HG02623 (cell line): ENCODE results near the gene SLC12A4.

Experiments used
- ATAC-seq: cut with Tn5 transposase; IDR thresholded peaks from one replicate; pipeline ENCODE4 v1.9.1; 2021; ENCODE audit warnings: moderate library complexity; ENCODE audit not compliant: unreplicated experiment

The SLC12A4 gene

DNA sequence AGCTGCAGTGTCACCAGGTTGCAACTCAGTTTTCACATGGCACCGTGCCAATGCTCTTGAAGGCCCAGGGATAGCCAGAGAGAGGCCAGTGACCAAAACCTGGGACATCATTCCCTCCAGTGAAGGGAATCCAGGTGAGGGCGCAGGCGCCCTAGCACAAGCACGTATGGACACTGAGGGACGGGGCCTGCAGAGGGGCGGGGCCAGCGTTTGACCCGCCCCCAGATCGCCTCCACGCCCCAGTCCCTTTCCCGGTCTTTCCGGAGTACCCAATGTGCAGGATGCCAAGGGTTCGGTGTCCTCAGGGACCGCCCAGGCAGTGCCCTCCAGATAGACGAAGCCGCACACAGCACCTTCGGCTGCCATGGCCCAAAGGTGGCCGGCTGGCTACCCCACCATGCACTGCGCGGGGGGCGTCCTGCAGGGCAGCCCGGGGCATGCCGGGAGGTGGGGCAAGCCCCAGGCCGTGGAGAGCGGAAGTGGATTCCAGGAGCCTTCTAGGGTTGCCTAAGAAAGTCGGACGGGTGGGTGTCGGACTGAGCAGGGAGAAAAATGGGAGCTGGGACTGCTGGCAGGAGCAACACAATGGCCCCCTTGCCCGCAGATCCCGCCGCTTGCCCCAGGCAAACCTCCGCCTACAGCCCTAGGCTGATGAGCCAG, 4.6 kb downstream of the SLC12A4 start:
- no peak for ATAC-seq

DNA sequence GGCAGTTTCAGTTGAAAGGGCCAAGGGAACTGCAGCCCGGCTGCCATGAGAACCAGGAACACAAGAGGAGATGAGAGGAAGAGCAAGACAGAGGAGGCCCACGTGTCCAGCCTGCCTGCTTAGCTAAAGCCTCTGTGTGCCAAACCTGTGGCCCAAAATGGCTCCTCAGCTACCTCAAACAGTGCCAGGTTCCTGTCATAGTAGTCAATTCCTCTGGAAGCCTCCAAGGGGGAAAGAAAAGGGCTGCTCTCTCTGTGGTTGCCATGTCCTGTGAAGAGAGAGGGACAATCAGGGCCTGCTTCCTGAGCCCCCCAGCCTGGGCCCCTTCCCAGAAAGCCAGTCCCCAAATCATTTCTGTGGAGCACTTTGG, 5.2 kb downstream of the SLC12A4 start:
- no peak for ATAC-seq

DNA sequence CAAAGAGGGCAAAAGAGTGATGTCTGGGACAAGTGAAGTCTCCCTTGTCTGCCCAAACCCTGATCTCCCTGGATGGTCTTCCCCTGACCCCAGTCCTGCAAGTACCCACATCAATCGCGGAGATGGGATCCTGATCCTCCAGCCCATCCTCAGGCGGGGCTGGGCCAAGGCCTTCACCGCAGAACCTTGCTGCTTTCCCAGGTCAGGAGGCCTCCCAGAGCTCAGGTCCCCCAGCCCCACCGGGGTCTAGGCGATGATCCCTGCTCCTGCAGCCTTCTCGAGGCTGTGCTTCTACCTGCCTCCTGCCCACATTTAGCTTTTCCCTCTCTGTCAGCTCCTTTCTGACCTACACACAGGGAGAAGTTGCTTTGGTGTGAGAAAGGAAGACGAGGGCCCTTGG, 6.3 kb downstream of the SLC12A4 start:
- ATAC-seq = no peak

DNA sequence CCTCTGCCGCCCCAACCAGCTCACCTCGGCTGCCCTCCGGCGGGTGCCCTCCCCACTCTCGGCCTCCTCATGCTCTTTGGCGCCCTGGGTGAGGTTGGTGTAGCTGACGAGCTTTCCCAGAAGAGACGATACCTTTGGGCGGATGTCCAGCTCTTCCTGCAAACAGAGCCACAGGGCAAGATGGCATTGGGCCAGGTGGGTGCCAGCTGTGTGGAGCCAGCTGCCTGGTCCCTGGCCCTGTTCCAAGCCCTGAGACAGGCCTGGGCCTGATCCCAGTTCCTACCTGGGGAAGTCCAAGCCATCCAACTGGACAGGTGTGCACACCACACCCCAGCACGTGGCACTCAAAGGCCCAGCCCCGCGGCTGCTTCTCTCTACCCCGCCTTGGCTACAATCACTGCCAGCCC, 6.9 kb downstream of the SLC12A4 start:
- no peak for ATAC-seq

DNA sequence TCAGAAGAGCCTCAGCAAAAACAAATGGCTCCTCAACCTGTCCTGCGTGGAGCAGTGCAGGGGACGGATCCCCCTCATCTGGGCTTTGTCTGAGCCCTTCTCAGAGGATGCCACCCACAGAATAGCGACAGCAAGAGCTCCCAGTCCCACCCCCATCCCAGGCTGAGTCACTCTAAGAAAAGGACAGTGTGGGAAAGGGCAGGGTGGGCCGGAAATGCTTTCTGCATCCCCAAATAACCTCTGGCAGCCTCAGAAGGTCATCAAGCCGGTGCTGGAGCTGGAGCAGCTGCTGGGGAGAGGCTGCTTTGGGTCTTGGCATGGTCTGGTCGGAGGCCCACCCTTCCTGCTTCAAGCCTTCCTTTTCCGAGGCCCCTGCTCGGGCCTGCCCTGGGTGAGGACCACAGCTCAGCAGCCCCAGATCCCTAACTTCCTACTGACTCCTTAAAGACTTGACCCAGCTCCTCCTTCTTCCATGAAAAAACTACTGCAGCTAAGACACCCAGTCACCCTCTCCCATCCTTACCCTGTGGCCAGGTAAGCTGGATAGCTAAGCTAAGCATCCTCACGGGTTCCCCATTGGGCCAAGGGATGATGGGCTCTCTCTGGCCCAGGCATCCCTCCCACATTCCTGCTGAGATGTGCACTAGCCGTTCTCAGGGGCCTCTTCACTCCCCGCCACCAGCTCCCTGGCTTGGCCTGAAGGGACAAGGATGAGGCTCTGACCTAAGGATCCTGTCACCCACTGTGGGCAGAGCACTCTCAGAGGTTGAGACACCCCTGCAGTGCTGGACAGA, 8.7 kb downstream of the SLC12A4 start:
- no peak for ATAC-seq

DNA sequence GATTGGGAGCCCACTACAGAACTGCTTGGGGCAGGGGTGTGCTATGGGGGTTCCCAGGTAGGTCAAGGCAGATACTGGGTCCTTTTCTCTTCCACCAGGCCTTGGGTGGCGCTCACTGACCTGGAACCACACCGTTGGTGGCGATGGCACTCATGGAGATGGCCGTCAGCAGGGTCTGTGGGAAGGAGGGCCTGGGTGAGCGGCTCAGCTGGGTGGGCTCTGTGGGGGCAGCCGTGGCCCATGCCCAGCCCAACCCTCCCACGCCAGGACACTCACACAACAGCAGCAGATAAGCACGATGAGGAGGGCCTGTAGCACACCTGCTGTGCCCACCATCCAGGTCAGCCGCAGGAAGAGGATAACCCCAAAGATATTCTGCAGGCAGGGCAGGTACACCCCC, 10.8 kb downstream of the SLC12A4 start:
- no peak for ATAC-seq

DNA sequence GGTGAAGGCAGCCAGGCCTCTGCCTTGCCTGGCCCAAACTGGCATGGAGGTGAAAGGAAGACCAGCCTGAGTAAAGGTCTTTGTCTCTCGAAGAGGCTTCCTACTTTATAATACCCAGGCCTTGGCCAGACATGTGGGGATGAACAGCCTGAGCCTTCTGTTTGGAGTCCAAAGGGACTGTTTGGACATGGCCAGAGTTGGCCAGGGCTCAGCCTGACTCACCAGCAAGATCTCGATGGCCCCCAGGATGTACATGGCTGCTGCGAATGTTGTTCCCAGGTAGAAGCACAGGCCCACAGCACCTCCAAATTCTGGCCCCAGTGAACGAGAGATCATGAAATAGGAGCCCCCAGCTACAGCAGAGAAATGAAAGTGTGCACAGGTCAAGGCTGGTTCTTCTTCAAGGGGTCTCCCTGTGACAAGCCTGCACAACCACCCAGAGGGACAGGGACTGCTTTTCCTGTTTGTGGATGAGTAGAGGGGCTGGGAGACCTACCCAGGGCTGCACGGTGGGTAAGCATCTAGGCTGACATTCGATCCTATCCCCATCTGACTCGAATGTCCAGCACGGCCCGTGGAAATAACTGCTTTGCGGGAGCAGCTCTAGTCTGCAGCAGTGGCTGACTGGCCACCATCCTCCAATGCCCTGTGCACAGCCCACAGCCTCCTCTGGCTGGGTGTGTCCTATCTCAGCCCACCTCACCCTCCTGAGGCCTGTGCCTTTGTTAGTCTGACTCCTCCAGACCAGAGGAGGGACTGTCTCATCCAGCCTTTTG, 13.8 kb downstream of the SLC12A4 start:
- ATAC-seq = no peak

DNA sequence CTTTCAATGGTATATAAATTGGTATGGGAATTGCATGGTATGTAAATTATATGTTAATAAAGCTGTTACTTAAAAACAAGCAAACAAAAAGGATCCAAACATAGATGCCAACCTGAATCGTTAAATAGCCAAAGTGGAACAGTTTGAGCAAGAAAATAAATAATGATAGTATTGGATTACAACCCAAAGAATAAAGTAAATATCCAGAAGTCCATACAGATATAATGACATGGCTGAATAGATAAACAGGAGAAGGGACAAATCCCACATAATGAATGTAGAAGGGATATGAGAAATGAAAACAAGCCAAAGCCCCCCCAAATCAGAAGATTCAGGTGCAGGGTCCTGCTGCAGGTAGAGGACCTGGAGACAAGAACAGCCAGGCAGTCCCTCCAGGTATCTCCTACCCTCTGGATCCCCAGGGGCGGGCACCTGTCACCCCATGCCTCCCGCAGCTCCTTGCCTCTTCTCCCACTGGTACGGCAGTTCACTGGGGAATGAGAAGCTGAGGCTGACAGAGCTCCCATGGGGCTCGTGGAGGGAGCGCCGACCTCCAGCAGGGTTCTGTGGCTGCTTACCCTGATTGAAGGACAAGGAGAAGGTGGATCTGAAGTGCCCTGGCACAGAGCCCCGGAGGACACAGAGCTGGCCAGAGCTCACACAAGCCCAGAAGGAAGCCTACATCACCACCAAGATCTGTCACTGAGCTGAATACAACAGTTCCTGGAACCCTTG, 14.6 kb downstream of the SLC12A4 start:
- no peak for ATAC-seq

DNA sequence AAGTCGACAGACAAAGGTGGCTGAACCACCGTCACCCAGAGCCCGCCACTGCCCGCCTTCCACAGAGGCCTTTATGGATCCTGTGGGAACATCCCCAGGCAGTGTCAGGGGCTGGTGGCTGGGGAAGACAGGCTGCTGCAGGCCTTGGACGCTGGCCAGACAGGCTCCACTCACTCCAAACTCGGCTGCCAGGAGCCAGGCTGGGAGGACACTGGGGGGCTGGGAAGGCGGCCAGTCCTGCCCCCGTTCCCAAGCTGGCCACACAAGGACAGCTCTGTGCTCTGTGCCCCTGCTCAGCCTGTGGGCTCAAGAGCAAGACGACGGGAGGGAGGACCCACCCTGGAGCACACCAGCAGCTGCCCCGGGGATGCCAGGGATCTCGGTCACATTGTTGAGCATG, 17.0 kb downstream of the SLC12A4 start:
- no peak for ATAC-seq

DNA sequence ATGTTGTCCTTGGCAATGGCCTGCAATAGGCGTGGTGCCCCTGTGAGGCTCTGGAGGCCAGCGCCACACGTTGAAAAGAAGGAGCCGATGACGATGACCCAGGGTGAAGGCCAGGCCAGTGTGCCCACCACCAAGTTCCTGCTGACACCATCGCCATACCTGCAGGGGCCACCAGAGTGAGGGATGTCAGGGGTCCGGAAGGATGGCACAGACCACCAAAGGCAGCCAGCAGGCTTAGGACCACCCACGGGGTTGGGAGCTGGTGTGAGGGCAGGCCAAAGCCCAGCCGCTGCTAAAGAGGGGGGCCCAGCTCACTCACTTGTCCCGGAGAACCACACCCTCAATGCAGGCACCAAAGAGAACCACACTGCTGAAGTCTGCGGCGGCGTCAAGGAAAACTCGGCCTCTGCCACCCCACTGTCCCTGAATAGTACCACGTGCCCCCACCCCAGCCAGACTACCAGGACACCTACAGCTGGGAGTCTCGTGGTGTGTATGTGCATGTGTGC, 18.0 kb downstream of the SLC12A4 start:
- no peak for ATAC-seq

DNA sequence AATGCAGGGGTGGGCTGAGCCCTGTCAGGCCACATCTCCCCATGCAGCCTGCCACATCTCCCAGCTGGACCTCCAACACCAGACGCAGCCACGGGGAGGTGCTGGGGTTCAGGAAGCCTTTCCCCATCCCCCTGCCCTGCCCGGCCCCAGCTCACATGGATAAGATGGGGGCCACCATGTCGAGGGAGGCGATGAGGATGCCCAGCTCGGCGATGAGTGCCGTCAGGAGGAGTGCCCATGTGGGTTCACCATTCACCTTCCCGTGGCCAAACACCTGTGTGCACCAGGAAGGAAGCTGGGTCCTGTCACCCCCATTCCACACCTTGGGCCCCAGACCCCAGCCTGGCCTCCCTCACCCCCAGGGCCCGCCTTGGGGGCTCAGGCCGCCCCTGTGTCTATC, 18.8 kb downstream of the SLC12A4 start:
- no peak for ATAC-seq

DNA sequence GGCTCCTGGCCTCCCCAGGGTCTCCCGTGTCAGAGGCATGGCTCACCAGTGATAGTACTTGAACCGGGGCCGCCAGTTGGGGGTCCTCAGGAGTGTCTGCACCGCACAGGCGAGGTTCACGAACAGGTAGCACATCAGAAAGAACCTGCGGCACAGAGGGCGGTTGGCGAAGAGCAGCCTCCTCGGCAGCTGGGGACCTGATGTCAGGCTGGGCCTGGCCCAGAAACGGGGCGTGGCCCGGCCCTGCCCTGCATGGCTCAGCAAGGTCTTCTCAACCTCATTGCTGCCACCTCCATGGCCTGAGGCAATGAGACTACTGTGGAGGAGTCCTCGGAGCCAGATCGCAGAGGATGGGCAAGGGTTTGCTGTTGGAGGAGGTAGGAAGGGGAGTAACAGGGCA, 20.4 kb downstream of the SLC12A4 start:
- no peak for ATAC-seq

DNA sequence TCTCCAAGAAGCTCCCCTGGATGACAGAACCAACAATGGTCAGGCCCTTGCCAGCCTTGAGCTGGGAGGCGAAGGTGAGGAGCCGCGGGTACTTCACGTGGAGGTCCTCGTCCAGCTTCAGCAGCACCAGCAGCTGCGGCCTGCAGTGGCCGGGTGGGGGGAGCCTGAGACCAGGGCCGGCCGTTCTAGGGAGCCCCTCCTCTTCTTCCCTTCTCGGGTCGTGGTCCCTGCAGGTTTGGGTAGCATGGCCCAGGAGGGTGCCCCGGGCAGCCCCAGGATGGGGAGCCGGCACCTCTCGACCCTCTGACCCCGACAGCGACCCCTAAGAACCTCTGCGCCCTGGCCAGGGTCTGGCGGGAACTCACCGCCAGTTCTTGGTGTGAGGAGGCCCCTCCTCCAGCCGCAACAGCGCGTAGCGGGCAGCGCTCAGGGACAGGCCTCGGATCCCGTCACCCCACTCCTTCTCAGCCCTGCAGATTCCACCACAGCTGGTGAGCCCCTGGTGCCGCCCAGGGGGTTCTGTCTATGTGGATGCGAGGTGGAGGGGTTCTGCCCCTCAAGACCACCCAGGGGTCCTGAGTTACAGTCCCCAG, 21.4 kb downstream of the SLC12A4 start:
- ATAC-seq = no peak

DNA sequence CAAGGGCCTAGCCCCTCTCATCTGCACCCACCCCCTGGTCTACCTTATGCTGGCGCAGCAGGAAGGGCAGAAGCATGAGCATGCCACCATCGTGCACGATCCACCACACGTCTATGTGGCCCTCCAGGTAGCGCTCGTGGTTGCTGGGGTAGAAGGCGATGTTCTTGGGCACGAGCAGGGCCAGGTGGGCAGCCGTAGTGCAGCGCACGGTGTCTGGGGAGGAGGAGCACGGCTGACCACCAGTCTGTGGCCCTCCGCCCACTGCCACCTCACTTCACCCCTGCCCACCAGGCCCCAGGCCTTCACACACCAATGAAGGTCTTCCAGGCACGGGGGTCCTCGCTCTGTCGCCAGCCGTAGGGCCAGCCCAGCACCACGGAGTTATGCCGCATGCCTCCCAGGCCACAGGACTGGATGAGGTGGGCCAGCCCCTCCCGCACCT, 22.3 kb downstream of the SLC12A4 start:
- ATAC-seq = no peak

DNA sequence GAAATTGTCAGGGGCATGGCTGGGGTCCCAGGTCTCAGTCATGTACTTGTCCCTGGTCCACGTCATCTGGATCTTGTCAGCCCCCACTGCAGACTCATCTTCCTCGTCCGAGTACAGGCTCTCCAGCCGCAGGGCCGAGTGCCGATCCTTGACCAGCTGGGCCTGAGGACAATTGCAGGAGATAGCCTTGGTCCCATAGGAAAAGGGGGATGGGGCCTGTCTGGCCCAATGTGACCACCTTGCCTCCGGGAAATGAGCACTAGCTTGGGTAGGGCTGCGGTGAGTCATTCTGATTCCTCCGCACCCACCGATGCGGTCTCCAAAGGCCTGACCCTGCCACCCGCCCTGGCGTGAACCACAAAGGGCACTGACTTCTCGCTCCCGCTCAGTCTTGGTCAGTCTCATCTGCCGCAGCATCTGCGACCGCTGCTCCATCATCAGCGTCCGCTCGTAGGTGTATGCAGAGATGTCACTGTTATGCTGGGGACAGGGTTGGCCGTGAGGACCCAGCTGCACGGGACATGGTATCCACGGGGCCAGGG, 23.0 kb downstream of the SLC12A4 start:
- ATAC-seq = no peak

DNA sequence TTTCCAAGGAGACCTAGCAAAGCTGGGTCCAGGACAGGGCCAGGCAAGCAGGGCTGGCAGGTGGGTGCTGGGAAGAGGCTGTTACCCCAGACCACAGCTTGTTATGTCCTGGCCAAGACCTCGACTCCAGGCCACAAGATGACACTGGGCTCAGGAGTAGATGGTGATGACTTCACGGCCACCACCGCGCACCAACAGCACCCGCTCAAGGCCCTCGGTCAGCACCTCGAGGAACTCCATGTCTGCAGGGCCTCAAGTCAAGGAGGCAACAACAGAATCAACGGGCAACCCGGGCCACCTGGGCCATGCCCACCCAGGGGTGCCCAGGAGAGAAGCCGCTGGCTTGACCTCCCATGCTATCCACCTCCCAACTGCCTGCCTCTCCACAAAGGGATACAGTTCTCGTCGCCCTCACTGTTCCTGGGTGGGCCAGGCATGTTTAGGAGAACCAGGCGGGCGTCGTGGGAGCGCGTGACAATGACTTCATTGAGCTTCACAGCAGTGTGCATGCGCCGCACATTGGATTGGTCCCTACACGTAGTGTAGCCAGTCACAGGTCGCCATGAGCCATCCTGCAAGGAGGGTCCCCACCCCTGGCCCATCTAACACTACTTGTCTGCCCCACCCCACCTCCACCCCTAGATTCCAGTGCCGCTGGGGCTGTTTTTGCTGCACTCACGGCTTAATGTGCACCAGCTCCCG, 23.6 kb downstream of the SLC12A4 start:
- no peak for ATAC-seq

DNA sequence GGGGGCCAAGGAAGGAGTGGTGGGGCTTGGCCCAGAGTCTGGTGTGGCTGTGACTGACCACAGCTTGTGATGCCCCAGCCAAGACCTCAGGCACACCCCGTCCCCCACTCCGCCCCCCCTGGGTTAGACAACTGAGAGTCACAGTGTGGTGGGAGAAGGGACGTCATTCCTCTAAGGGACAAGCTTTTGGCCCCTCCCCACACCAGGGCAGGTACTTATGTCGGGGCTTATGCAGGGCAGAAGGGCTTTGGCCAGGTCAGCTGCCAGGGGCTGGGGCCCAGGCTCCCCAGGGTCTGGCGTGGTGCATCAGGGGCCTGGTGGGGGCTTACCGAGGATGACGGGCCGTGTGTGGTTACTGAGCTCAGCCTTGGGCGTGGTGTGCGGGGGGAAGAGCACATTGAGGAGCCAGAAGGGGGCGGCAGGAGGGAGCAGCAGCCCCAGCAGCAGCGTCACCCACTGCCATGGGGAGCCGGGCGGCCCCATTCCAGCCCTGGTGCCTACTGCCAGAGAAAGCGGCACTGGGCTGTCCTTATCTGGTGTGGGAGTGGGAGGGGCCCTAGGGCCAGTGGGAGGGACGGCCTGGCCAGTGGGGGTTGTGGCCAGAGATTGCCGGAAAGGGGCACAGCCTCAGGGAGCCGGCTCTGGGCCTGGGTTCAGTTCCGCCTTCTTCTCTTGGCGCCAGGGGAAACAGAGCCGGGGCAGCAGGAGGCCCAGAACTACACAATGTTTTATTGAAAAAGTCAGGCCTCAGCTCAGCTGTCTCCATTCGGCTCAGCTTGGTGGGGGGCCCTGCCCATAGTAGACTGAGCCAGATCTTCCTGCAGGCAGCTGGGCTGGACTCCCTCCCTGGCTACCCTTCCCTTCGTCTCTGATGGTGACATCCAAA, 24.6 kb downstream of the SLC12A4 start, which contains the start of gene LCAT:
Gene LCAT (minus strand): TSS at position 502 of the 886 bp plus-strand sequence. CDS start 19 bp downstream, at position 483.
- no peak for ATAC-seq

DNA sequence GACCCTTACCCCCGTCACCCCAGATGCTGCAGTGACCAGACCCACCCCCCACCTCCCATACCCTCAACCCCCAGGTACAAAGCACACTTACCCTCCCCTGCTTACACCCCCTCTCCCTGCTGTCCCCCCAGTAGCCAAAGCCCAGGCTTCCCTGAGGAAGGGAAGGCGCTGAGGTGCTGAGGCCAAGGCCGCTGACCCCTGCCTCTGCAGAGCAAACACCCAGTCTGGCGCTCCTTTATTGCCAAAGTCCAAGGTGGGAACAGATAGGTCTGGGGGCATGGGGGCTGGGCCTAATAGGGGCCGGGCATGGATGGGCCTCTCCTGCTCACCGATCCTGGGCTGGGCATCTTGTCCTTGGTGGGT, 25.2 kb downstream of the SLC12A4 start:
- no peak for ATAC-seq
